HUDEP-2 (cell line): ENCODE measurements around the gene LTA4H.

Source experiments
- DNase-seq, 76 experiments: peaks; one replicate each; lab custom pipeline; 2025; ENCODE audit not compliant: unreplicated experiment in 76 of 76; lab: John Stamatoyannopoulos, UW

LTA4H gene

DNA sequence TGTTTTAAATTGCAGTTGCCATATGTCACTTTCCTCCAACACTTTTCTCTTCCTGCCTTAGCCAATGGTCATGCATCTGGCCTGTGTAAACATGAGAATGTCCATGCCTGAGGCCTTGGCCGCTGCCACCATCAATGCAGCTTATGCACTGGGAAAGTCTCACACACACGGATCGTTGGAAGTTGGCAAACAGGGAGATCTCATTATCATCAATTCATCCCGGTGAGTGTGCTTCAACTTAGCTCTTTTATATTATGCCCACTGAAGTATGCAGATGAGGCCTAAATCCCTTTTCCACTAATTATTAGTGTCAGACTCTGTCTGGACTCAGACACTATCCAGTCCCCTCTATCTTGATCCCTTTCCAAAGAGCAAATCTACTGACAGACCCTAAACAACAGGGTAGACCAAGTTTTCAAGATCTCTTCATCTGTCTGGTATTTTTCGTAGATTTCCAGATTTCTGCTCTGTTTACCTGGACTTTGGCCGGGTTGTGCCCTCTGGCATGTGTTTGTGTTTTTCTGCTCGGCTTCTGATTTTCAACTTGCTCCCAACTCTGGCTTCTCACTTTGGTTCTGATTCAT lies 69.0 kb downstream of the LTA4H start:
- DNase-seq = no peak

GRCh38 chr12:95963096-95963495 lies 72.3 kb downstream of the LTA4H start:
- DNase-seq = peak in 2 of 76 experiments; percentile 3 to 6

- DNase-seq = no peak
Observed at GRCh38 chr12:95962222-95962621, 73.2 kb downstream of the LTA4H start.

- DNase-seq = no peak
Observed at GRCh38 chr12:95960241-95960640, 75.1 kb downstream of the LTA4H start.

- no peak for DNase-seq
Observed at GRCh38 chr12:95959107-95959506, 76.3 kb downstream of the LTA4H start.

DNA sequence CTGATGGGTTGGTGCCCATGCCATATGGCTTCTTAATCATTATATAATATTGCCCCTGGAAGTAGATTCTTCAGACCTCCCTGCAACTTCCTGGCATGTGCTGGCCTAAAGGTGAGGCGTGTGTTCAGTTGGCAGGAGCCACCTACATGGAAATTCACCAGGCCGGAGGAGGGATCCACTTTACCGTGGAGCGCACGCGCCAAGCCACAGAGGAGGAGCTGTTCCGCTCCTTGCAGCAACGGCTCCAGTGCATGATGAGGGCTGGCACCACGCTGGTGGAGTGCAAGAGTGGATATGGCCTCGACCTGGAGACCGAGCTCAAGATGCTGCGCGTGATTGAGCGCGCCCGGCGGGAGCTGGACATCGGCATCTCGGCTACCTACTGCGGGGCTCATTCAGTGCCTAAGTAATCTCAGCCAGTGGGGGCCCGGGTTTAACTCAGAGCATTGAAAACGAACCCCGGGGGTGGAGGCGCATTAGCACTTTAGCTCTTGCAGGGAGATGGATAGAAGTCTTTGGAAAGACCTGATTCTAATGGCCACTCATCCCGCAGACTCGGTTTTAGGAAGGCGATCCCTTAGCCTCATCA lies 78.7 kb downstream of the LTA4H start:
- no peak for DNase-seq

DNA sequence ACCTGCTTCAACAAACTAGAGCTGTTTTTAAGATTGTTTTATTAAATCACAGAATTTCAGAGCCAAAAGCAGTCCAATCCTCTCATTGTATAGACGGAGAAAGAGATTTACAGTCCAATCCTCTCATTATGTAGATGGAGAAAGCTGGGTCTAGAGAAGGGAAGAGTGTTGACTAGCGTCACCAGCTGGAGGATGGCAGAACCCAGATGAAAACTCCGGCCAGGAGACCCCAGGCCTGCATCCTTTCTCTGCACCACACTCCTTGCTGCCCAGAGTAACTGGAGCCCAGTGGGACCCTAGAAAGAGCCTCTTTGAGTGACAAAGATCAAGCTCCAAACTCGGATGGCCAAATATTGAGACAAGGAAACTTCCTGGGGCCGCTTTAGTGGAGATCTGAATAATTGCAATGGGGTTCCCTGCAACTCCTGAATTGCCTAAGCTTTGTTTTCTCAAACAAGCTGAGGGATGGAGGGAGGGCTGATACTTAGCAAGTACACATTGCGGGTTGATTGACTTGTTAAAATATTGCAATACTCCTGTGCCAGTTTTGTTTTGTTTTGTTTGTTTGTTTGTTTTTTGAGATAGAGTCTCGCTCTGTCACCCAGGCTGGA lies 79.7 kb downstream of the LTA4H start:
- no peak for DNase-seq

GRCh38 chr12:95953000-95953399 lies 82.4 kb downstream of the LTA4H start:
- no peak for DNase-seq

GRCh38 chr12:95951515-95951914 lies 83.9 kb downstream of the LTA4H start:
- no peak for DNase-seq
